HG03097 (cell line): Measurements from ENCODE around the gene RPLP1.

Source experiments
- ATAC-seq: cut with Tn5 transposase; IDR thresholded peaks from one replicate; pipeline ENCODE4 v1.9.1; 2021; ENCODE audit not compliant: unreplicated experiment, low FRiP score

Gene RPLP1

DNA sequence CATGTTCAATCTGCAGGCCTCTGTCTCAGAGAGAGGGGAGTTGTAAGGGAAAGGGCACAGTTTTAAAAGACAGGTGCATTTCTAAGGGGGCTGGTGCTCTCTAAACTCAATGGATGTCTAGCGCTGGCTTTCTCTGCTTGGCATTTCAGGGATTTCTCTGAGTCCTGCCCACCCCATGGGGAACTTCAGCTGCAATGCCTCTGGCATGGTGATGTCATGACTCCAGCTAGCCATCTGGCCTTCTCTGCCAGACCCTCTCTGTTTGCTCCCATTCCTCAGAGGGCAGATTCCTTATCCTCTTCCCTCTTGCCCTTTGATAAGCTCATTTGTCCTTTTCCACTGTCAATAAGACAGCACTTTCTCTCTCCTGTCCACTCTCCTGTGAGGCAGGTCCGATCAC is 40.8 kb downstream of the RPLP1 start:
- no peak for ATAC-seq

DNA sequence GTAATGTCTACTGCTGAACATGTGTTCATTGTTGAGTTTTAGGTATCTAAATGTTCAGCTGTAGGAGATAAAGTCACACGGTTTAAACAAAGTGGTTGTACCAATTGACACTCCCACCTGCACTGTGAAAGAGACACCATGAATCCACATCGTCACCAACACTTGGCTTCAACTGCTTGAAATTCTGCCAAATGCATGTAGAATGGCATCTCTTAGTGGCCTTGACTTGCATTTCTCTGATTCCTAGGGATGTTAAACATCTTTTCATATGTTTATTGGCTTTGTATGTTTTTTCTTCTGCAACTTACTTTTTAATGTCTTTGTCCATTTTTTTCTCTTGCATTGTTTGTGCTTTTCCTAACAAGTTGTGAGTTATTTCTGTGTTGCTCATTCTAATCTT is 43.4 kb downstream of the RPLP1 start:
- ATAC-seq, result no peak

- no peak for ATAC-seq
Observed at GRCh38 chr15:69497076-69497475, 44.5 kb downstream of the RPLP1 start.

- ATAC-seq, result no peak
Observed at GRCh38 chr15:69497667-69498066, 45.0 kb downstream of the RPLP1 start.

DNA sequence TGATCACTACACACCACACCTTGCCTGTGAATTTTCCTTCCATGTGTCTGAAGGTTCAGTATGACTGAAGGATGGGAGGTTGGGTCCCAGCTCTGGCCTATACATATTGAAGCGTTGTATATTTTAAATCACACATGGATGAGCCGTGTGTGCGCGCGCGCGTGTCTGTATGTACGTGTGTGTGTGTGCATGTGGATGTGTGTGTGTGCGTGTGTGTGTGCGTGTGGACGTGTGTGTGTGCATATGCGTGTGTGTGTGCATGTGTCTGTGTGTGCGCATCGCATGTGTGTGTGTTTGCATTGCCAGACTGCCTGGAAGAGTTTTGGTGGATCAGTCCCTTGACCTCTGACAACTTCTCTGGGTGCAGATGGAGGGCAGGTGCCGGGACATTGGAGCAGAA is 45.7 kb downstream of the RPLP1 start:
- ATAC-seq, result no peak

GRCh38 chr15:69498987-69499386 is 46.4 kb downstream of the RPLP1 start:
- no peak for ATAC-seq

- ATAC-seq, result no peak
Observed at GRCh38 chr15:69499521-69500211, 47.0 kb downstream of the RPLP1 start.

DNA sequence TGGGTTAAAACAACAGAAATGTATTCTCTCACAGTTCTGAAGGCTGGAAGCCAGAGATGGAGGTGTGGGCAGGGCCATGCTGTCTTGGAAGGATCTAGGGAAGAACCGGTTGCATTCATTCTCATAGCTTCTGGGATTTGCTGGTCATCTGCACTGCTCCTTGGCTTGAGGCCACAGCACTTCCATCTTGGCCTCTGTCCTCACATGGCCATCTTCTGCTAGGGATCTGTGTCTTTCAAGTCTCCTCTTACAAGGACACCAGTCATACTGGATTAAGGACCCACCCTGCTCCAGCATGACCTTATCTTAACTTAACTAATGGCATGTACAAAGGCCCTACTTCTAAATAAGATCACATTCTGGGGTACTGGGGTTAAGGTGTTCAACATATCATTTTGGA is 47.7 kb downstream of the RPLP1 start:
- no peak for ATAC-seq

DNA sequence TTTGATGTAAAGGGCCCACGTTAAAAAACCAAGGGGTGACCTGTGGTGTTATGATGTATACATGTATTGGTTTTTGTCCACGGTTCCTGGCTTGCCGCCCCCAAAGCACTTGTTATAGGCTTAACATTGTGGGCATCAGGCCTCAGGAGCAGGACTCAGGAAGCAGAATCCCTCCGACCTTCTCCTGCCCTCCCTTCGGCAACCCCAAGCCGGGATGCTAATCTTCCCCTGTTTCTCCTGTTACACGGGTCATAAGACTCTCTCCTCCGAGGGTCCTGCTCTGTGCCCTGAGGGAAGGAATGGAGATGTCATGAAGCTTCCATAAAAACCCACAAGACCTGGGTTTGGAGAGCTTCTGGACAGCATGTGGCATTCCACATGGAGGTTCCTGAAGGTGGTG is 48.8 kb downstream of the RPLP1 start:
- ATAC-seq, result no peak

- no peak for ATAC-seq
Observed at GRCh38 chr15:69502470-69503045, 49.9 kb downstream of the RPLP1 start.

- ATAC-seq, result no peak
Observed at GRCh38 chr15:69504352-69505040, 51.9 kb downstream of the RPLP1 start.
